Activated T-cell treated with anti-CD3 and anti-CD28 coated beads for 24 hours (primary cell): Measurements from ENCODE around the gene ST7L.
"Not testable (repeated sequence)": the region's sequence is repeated elsewhere in the genome, so short reads cannot be mapped to it uniquely, and the experiment has no call there.

Experiments
- DNase-seq: peaks from one replicate; pipeline ENCODE4 v3.0.0-alpha.2; 2020; ENCODE audit warnings: low read depth

The ST7L gene

GRCh38 chr1:112492076-112492475 is 126.9 kb downstream of the ST7L start:
- no peak for DNase-seq

- no peak for DNase-seq
Observed at GRCh38 chr1:112488141-112488540, 130.8 kb downstream of the ST7L start.

- DNase-seq: not testable (repeated sequence)
Observed at GRCh38 chr1:112487686-112488085, 131.3 kb downstream of the ST7L start.

- not testable (repeated sequence) for DNase-seq
Observed at GRCh38 chr1:112486063-112486462, 132.9 kb downstream of the ST7L start.

- DNase-seq: no peak
Observed at GRCh38 chr1:112478314-112478713, 140.6 kb downstream of the ST7L start.

- no peak for DNase-seq
Observed at GRCh38 chr1:112477550-112477949, 141.4 kb downstream of the ST7L start.
